Measurements from ENCODE around the gene TMED4. TPM values are rescaled to one million over a fixed set of nuclear protein-coding genes. Genes with fewer than 3 reads are reported as not detected.
A peak's percentile ranks its signal among the peaks of the same experiment; 100 is the strongest.

Gene TMED4
- total RNA-seq, 1 experiment from 2014 or later, result 62.4 TPM

- no peaks in the 10 kb centered on the region for H3K27me3 ChIP-seq (ENCODE audit: insufficient read depth, low read length)
- no peak overlapping the region for H4K91ac ChIP-seq (ENCODE audit: insufficient read length, low read depth, low read length)
- Mint-ChIP-seq H3K27me3 (ENCODE audit: low read depth) (no peaks in the 10 kb centered on the region; the same call in 1 of the 2 replicates), H3K4me3 (peak overlapping the region; percentile 95 to 98), H3K36me3 (ENCODE audit: insufficient read depth in 1 of 3, low read depth in 3 of 3) (peaks cover 47 to 68% (median 66%) of the 10 kb centered on the region in 3 experiments; a peak in 6 of 7 replicates), H3K27ac (peak overlapping the region in 1 of 3 experiments; percentile 53; a peak in 1 of 7 replicates), H3K4me1 (peaks cover 17 to 23% of the 10 kb centered on the region in 2 experiments), H3K9me3 (no peaks in the 10 kb centered on the region)
- H3K79me2 ChIP-seq (ENCODE audit: insufficient read depth, low read length), result peaks cover 11% of the 10 kb centered on the region; the same call in 1 of the 2 replicates
- H2BK120ac ChIP-seq (ENCODE audit: low read depth, low read length, poor library complexity, severe bottlenecking), result no peak overlapping the region
- no peak overlapping the region for H3K23ac ChIP-seq (ENCODE audit: insufficient read length, low read depth, low read length)
- peak overlapping the region; percentile 69 for H3K4me2 ChIP-seq (ENCODE audit: insufficient read depth, insufficient read length, low read length)
- no peak overlapping the region for H4K5ac ChIP-seq (ENCODE audit: insufficient read length, low read depth, low read length)
- H2BK15ac ChIP-seq (ENCODE audit: low read depth, low read length), result no peak overlapping the region
- no peak overlapping the region for H2BK20ac ChIP-seq (ENCODE audit: low read depth, low read length, poor library complexity, severe bottlenecking)
- H3T11ph ChIP-seq (ENCODE audit: low read length), result no peak overlapping the region
- H3K23me2 ChIP-seq (ENCODE audit: insufficient read length, low read depth, low read length, poor library complexity, severe bottlenecking), result peaks cover 9% of the 10 kb centered on the region
- H2BK12ac ChIP-seq (ENCODE audit: insufficient read length, low read depth, low read length), result no peak overlapping the region
- H3K56ac ChIP-seq (ENCODE audit: insufficient read length, low read depth, low read length), result no peak overlapping the region
- H4K8ac ChIP-seq (replicated peaks; ENCODE audit: insufficient read length, low read depth, low read length), result no peak overlapping the region
- no peak overlapping the region for H3K18ac ChIP-seq (ENCODE audit: insufficient read length, low read depth, low read length)
- H2AK5ac ChIP-seq (ENCODE audit: insufficient read length, low read length), result no peak overlapping the region
- H2BK5ac ChIP-seq (ENCODE audit: insufficient read length, low read length), result no peak overlapping the region
- H3K9me3 ChIP-seq (ENCODE audit: control insufficient read depth, low read depth, low read length), result no peaks in the 10 kb centered on the region
- no peaks in the 10 kb centered on the region for H4K20me1 ChIP-seq (ENCODE audit: control insufficient read depth, insufficient read depth, insufficient read length)
- no peaks in the 10 kb centered on the region for H3K4me1 ChIP-seq (ENCODE audit: insufficient read depth, low read length)
- no peak for DNase-seq
- H3K9ac ChIP-seq (ENCODE audit: extremely low read depth, insufficient read length, low read length), result peak overlapping the region; percentile 27
- no peaks in the 10 kb centered on the region for H3K79me1 ChIP-seq (ENCODE audit: insufficient read depth, low read depth, low read length, poor library complexity, severe bottlenecking)
- no peak overlapping the region for H3K14ac ChIP-seq (ENCODE audit: insufficient read depth, low read length)
- TF ChIP-seq CTCF (conservative IDR thresholded peaks at IDR 0.05), result no peak
- no peak overlapping the region for H3K4ac ChIP-seq (ENCODE audit: low read depth, low read length)
- no peak overlapping the region for H3K27ac ChIP-seq (ENCODE audit: insufficient read length, low read depth, low read length)
- no peak overlapping the region for H2AFZ ChIP-seq (ENCODE audit: low read length)
Observed at GRCh38 chr7:44575054-44575453, 7.0 kb downstream of the TMED4 start.
